ENCODE results near the gene ANKRD16. TPM values are rescaled to one million over a fixed set of nuclear protein-coding genes. Genes with fewer than 3 reads are reported as not detected.
A peak's percentile ranks its signal among the peaks of the same experiment; 100 is the strongest.

ANKRD16 gene
- total and polyA plus RNA-seq, 3 experiments from 2014 or later = 3.2 to 8.5 (median 7.2) TPM

DNA sequence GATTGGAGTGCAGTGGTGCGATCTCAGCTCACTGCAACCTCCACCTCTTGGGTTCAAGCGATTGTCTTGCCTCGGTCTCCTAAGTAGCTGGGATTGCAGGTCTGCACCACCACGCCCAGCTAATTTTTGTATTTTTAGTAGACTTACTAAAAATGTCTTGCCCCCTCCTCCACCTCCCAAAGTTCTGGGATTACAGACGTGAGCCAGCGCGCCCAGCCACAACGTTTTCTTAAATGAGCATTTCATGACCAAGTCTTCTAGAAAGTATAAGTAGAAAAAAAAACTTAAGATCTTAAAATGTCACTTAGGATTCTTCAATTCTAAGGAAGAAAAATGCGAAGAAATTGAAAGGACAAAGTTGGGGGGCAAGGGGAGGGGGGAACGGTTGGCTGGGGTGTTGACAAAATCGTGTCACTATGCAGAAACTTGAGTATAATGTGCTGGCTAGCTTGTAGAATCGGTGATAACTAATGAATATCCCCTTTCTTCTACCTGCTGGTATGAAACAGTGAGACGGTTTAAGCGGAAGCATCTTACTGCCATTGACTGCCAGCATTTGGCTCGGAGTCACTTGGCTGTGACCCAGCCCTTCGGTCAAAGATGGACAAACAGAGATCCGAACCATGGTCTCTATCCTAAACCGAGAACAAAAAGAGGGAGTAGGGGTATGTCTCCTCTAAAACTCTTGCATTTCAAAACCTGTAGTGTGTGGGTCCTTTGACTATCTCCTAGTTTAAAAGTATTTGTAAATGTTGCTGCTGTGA is 13.0 kb upstream of the ANKRD16 start:
- no peaks in the 10 kb centered on the region for H3K4me1 ChIP-seq (ENCODE audit: insufficient read depth, low read length)
- Mint-ChIP-seq H3K4me1 (peaks cover 6 to 49% (median 23%) of the 10 kb centered on the region in 3 donors), H3K4me3 (no peak overlapping the region), H3K27me3 (no peaks in the 10 kb centered on the region), H3K36me3 (peaks cover 8 to 46% (median 10%) of the 10 kb centered on the region in 3 donors), H3K9me3 (peaks cover 0 to 5% (median 2%) of the 10 kb centered on the region in 5 donors), H3K27ac (peak overlapping the region in 2 of 8 donors; percentile 8 to 23)
- no peaks in the 10 kb centered on the region for H3K27me3 ChIP-seq (ENCODE audit: insufficient read depth, low read length, poor library complexity, severe bottlenecking)
- no peak overlapping the region for H3K27ac ChIP-seq (ENCODE audit: low read depth, low read length)
- CTCF ChIA-PET = interaction anchor here (2.0 kb wide), 1 partner anchor 13 kb away, joined by 5 read pairs; the partner anchor contains the start of genes ANKRD16 and FBH1
- H3K36me3 ChIP-seq (ENCODE audit: insufficient read depth, low read length) = peaks cover 8% of the 10 kb centered on the region
- H3K4me3 ChIP-seq (ENCODE audit: low read length) = no peak overlapping the region
- DNase-seq = no peak
- POLR2A ChIA-PET = no interaction called here
- no peaks in the 10 kb centered on the region for H3K9me3 ChIP-seq (ENCODE audit: low read length)

DNA sequence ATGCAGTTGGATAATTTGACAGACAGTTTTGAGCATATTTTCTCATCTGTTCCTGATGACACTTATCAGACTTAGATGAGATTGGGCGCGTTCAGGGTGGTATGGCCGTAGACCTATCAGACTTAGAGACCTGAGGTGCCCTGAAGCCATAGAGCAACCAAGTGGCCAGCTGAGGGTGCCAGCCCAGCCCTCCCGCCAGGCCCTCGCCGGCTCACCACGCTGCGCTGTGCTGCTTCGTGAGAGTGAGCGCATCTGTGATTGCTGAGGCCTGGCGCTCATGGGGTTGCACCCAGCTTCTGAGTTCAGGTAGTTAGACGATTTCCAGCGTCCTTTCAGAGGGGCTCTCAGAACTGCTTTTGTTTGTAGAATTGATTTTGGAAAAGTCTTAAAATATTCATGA is 10.6 kb upstream of the ANKRD16 start:
- no peak overlapping the region for H3K4me3 Mint-ChIP-seq
- CTCF ChIA-PET = interaction anchor here (0.8 kb wide), 1 partner anchor 10 kb away, joined by 3 read pairs; the partner anchor contains the start of genes ANKRD16 and FBH1
- POLR2A ChIA-PET = no interaction called here
- Histone ChIP-seq H3K4me1 (ENCODE audit: insufficient read depth, low read length) (peaks cover 15% of the 10 kb centered on the region), H3K4me3 (ENCODE audit: low read length) (no peak overlapping the region), H3K27ac (ENCODE audit: low read depth, low read length) (no peak overlapping the region), H3K9me3 (ENCODE audit: low read length) (no peaks in the 10 kb centered on the region), H3K27me3 (ENCODE audit: insufficient read depth, low read length, poor library complexity, severe bottlenecking) (no peaks in the 10 kb centered on the region), H3K36me3 (ENCODE audit: insufficient read depth, low read length) (peaks cover 4% of the 10 kb centered on the region)
- peaks cover 9 to 54% (median 26%) of the 10 kb centered on the region in 3 donors for H3K4me1 Mint-ChIP-seq
- no peaks in the 10 kb centered on the region for H3K27me3 Mint-ChIP-seq
- no peak overlapping the region for H3K27ac Mint-ChIP-seq
- DNase-seq = no peak
- H3K9me3 Mint-ChIP-seq = peaks cover 0 to 9% (median 3%) of the 10 kb centered on the region in 5 donors
- H3K36me3 Mint-ChIP-seq = peaks cover 4 to 49% (median 12%) of the 10 kb centered on the region in 3 donors

DNA sequence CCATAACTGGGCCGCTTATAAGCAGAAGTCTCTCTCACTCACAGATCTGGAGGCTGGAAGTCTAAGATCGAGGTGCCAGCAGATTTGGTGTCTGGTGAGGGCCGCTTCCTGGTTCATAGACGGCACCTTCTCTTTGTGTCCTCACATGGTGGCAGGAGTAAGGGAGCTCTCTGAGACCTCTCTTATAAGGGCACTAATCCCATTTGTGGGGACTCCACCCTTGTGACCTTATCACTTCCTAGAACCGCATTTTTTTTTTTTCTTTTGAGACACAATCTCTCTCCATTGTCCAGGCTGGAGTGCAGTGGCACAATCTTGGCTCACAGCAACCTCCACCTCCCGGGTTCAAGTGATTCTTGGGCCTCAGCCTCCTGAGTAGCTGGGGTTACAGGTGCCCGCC is 8.5 kb upstream of the ANKRD16 start:
- Histone ChIP-seq H3K4me1 (ENCODE audit: insufficient read depth, low read length) (peaks cover 24% of the 10 kb centered on the region), H3K27me3 (ENCODE audit: insufficient read depth, low read length, poor library complexity, severe bottlenecking) (no peaks in the 10 kb centered on the region), H3K9me3 (ENCODE audit: low read length) (no peaks in the 10 kb centered on the region), H3K27ac (ENCODE audit: low read depth, low read length) (no peak overlapping the region), H3K4me3 (ENCODE audit: low read length) (no peak overlapping the region), H3K36me3 (ENCODE audit: insufficient read depth, low read length) (no peaks in the 10 kb centered on the region)
- POLR2A ChIA-PET = no interaction called here
- peaks cover 3 to 57% (median 22%) of the 10 kb centered on the region in 3 donors for H3K36me3 Mint-ChIP-seq
- peaks cover 14 to 60% (median 39%) of the 10 kb centered on the region in 3 donors for H3K4me1 Mint-ChIP-seq
- CTCF ChIA-PET = no interaction called here
- DNase-seq = no peak
- H3K27me3 Mint-ChIP-seq = no peaks in the 10 kb centered on the region
- no peak overlapping the region for H3K4me3 Mint-ChIP-seq
- peaks cover 0 to 9% (median 3%) of the 10 kb centered on the region in 5 donors for H3K9me3 Mint-ChIP-seq
- H3K27ac Mint-ChIP-seq = no peak overlapping the region

DNA sequence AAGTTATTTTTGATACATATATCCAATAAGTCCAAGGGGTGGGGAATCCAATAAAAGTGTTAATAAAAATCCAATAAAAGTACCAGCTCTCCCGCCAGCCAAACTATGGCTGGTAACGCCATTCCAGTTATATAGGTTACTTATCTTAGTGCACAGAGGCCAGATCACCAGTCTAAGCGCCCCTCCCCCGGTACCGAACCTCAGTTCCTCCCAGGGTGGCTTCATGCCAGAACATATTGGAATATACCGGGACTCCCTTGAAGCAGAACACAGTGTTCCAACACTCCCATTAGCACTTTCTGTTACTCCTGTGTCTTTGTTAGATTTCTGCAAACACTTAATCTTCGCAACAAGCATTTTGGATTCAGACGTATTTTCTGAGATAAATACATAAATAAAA is 7.8 kb upstream of the ANKRD16 start:
- peaks cover 25% of the 10 kb centered on the region for H3K4me1 ChIP-seq (ENCODE audit: insufficient read depth, low read length)
- POLR2A ChIA-PET = no interaction called here
- Mint-ChIP-seq H3K27me3 (no peaks in the 10 kb centered on the region), H3K9me3 (peaks cover 0 to 9% (median 3%) of the 10 kb centered on the region in 5 donors), H3K36me3 (peaks cover 3 to 55% (median 22%) of the 10 kb centered on the region in 3 donors), H3K27ac (no peak overlapping the region), H3K4me1 (peaks cover 19 to 59% (median 45%) of the 10 kb centered on the region in 3 donors), H3K4me3 (no peak overlapping the region)
- CTCF ChIA-PET = no interaction called here
- no peak overlapping the region for H3K27ac ChIP-seq (ENCODE audit: low read depth, low read length)
- H3K4me3 ChIP-seq (ENCODE audit: low read length) = no peak overlapping the region
- no peaks in the 10 kb centered on the region for H3K36me3 ChIP-seq (ENCODE audit: insufficient read depth, low read length)
- no peaks in the 10 kb centered on the region for H3K27me3 ChIP-seq (ENCODE audit: insufficient read depth, low read length, poor library complexity, severe bottlenecking)
- H3K9me3 ChIP-seq (ENCODE audit: low read length) = no peaks in the 10 kb centered on the region
- no peak for DNase-seq

DNA sequence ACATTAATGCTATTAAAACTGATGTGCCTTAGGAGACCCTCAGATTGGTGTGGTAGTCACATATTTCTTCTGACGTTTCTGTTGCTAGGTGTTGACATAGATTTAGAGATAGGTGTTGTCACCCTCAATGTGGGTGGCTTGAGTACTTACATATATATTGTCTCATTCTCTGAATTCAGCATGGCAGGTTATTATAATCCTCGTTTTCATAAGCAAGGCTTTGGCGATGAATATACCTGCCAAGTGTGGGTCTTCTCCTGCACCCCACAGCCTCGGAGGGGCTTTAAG is 7.3 kb upstream of the ANKRD16 start:
- ChIA-PET POLR2A (no interaction called here), CTCF (no interaction called here)
- Histone ChIP-seq H3K36me3 (ENCODE audit: insufficient read depth, low read length) (no peaks in the 10 kb centered on the region), H3K4me1 (ENCODE audit: insufficient read depth, low read length) (peaks cover 30% of the 10 kb centered on the region), H3K9me3 (ENCODE audit: low read length) (no peaks in the 10 kb centered on the region), H3K27me3 (ENCODE audit: insufficient read depth, low read length, poor library complexity, severe bottlenecking) (no peaks in the 10 kb centered on the region), H3K4me3 (ENCODE audit: low read length) (no peak overlapping the region), H3K27ac (ENCODE audit: low read depth, low read length) (no peak overlapping the region)
- peaks cover 0 to 9% (median 3%) of the 10 kb centered on the region in 5 donors for H3K9me3 Mint-ChIP-seq
- no peak for DNase-seq
- H3K27me3 Mint-ChIP-seq = no peaks in the 10 kb centered on the region
- H3K4me3 Mint-ChIP-seq = no peak overlapping the region
- H3K36me3 Mint-ChIP-seq = peaks cover 3 to 55% (median 22%) of the 10 kb centered on the region in 3 donors
- peaks cover 24 to 61% (median 50%) of the 10 kb centered on the region in 3 donors for H3K4me1 Mint-ChIP-seq
- no peak overlapping the region for H3K27ac Mint-ChIP-seq

DNA sequence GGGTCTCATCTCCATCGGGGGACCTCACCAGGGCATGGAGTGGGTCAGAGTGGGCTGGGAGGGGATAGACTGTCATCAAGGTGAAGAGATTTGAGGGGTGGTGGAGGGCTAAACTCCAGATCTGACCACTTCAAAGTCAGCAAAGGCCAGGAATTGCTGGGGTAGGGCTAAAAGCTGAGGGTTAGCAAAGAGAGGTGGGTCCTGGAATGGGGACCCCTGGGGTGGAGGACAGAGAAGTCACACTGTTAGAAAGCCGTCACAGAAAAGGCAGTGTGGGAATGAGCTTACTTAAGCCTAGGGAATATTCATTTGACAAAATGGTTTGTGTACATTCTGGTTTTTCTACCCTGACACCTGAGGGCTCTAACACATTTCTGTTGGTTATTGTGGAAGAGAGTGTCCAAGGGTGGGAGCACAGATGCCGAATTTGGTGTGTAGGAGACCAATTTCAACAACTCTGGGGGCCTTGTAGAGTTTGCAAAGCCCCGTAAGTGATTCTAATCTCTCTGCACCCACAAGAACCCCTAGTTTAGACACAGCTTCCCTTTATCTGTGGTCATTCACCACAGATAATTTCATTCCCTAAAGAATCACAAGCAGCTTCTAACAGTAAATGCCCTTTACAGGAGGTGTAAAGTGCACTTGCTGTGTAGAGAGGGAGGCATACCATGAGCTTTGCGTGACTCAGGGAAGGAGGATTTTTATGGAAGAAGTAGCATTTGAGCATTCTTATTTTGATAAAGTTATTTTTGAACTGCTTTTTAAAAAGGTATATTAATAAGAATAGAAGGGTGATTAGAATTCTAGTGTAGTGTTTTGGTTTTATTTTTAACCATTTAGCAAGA is 6.7 kb upstream of the ANKRD16 start:
- peak overlapping the region in 4 of 8 donors; percentile 6 to 84 (median 55) for H3K27ac Mint-ChIP-seq
- peaks cover 26 to 64% (median 55%) of the 10 kb centered on the region in 3 donors for H3K4me1 Mint-ChIP-seq
- POLR2A ChIA-PET = no interaction called here
- no peak overlapping the region for H3K4me3 Mint-ChIP-seq
- Histone ChIP-seq H3K27me3 (ENCODE audit: insufficient read depth, low read length, poor library complexity, severe bottlenecking) (no peaks in the 10 kb centered on the region), H3K4me3 (ENCODE audit: low read length) (peak overlapping the region; percentile 43), H3K4me1 (ENCODE audit: insufficient read depth, low read length) (peaks cover 36% of the 10 kb centered on the region), H3K27ac (ENCODE audit: low read depth, low read length) (peak overlapping the region; percentile 4), H3K36me3 (ENCODE audit: insufficient read depth, low read length) (no peaks in the 10 kb centered on the region), H3K9me3 (ENCODE audit: low read length) (no peaks in the 10 kb centered on the region)
- no peaks in the 10 kb centered on the region for H3K27me3 Mint-ChIP-seq
- no peak for DNase-seq
- H3K36me3 Mint-ChIP-seq = peaks cover 3 to 55% (median 22%) of the 10 kb centered on the region in 3 donors
- CTCF ChIA-PET = no interaction called here
- peaks cover 0 to 9% (median 3%) of the 10 kb centered on the region in 5 donors for H3K9me3 Mint-ChIP-seq

DNA sequence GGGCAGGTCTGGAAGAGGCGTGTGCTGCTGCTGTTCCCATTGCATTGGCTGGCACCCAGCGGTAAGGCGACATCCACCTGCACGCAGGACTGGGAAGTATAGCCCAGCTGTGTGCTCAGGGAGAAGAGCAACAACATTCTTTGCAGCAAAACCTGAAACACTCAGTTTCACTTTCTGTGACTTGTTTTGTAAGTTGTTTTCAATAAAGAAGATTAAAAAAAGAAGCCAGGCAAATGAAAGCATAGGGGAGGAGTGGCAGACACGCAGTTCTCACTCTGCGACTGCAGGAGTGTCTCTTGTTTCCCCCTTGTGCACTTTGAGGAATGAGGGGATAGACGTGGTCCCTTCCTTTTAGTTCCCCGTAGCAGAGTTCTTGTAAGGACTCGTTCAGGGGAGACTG is 6.1 kb upstream of the ANKRD16 start:
- Mint-ChIP-seq H3K27me3 (no peaks in the 10 kb centered on the region), H3K4me3 (no peak overlapping the region), H3K36me3 (peaks cover 3 to 55% (median 22%) of the 10 kb centered on the region in 3 donors), H3K27ac (peak overlapping the region in 3 of 8 donors; percentile 26 to 84 (median 48)), H3K4me1 (peaks cover 32 to 71% (median 62%) of the 10 kb centered on the region in 3 donors), H3K9me3 (peaks cover 0 to 9% (median 3%) of the 10 kb centered on the region in 5 donors)
- Histone ChIP-seq H3K9me3 (ENCODE audit: low read length) (no peaks in the 10 kb centered on the region), H3K27ac (ENCODE audit: low read depth, low read length) (no peak overlapping the region), H3K27me3 (ENCODE audit: insufficient read depth, low read length, poor library complexity, severe bottlenecking) (no peaks in the 10 kb centered on the region), H3K4me1 (ENCODE audit: insufficient read depth, low read length) (peaks cover 42% of the 10 kb centered on the region), H3K36me3 (ENCODE audit: insufficient read depth, low read length) (no peaks in the 10 kb centered on the region), H3K4me3 (ENCODE audit: low read length) (peak overlapping the region; percentile 43)
- POLR2A ChIA-PET = no interaction called here
- CTCF ChIA-PET = no interaction called here
- DNase-seq = no peak

DNA sequence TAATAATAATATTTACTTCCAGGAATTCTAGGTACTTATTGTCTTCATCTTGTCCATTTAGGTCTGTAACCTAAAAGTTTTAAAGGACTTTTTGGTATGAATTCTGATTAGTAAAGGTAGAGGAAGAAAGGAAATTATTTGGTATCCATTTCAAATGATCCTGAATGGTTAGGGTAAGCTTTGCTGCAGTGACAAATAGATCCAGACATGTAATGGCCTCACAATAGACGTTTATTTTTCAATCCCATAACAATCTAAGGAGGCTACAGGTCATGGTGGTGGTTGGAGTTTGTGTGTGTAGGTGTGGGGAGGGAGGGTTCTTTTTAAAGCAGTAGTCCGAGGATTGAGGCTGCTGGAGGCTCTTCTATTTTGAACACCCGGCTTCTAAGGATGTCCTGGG is 5.7 kb upstream of the ANKRD16 start:
- Mint-ChIP-seq H3K36me3 (peaks cover 3 to 57% (median 22%) of the 10 kb centered on the region in 3 donors), H3K9me3 (peaks cover 0 to 9% (median 3%) of the 10 kb centered on the region in 5 donors), H3K27ac (peak overlapping the region in 2 of 8 donors; percentile 17 to 18), H3K27me3 (no peaks in the 10 kb centered on the region), H3K4me3 (no peak overlapping the region), H3K4me1 (peaks cover 35 to 74% (median 65%) of the 10 kb centered on the region in 3 donors)
- no peaks in the 10 kb centered on the region for H3K9me3 ChIP-seq (ENCODE audit: low read length)
- no peak overlapping the region for H3K4me3 ChIP-seq (ENCODE audit: low read length)
- no peak overlapping the region for H3K27ac ChIP-seq (ENCODE audit: low read depth, low read length)
- H3K4me1 ChIP-seq (ENCODE audit: insufficient read depth, low read length) = peaks cover 45% of the 10 kb centered on the region
- no peak for DNase-seq
- CTCF ChIA-PET = interaction anchor here (1.7 kb wide), 1 partner anchor 15 kb away, joined by 3 read pairs; no protein-coding TSS in a partner anchor
- H3K36me3 ChIP-seq (ENCODE audit: insufficient read depth, low read length) = no peaks in the 10 kb centered on the region
- no peaks in the 10 kb centered on the region for H3K27me3 ChIP-seq (ENCODE audit: insufficient read depth, low read length, poor library complexity, severe bottlenecking)
- POLR2A ChIA-PET = no interaction called here

All from CD8-positive, alpha-beta memory T cell (primary cell).